ENCODE results near the gene UBL4A. TPM values are rescaled to one million over a fixed set of nuclear protein-coding genes. Genes with fewer than 3 reads are reported as not detected.

The UBL4A gene
- total and polyA plus RNA-seq, 2 of the 13 experiments (the other 11 are each of a cell fraction or from before 2014, with no cell fraction given): 16.8 to 25.5 TPM

- TF ChIP-seq, protein P1, sequence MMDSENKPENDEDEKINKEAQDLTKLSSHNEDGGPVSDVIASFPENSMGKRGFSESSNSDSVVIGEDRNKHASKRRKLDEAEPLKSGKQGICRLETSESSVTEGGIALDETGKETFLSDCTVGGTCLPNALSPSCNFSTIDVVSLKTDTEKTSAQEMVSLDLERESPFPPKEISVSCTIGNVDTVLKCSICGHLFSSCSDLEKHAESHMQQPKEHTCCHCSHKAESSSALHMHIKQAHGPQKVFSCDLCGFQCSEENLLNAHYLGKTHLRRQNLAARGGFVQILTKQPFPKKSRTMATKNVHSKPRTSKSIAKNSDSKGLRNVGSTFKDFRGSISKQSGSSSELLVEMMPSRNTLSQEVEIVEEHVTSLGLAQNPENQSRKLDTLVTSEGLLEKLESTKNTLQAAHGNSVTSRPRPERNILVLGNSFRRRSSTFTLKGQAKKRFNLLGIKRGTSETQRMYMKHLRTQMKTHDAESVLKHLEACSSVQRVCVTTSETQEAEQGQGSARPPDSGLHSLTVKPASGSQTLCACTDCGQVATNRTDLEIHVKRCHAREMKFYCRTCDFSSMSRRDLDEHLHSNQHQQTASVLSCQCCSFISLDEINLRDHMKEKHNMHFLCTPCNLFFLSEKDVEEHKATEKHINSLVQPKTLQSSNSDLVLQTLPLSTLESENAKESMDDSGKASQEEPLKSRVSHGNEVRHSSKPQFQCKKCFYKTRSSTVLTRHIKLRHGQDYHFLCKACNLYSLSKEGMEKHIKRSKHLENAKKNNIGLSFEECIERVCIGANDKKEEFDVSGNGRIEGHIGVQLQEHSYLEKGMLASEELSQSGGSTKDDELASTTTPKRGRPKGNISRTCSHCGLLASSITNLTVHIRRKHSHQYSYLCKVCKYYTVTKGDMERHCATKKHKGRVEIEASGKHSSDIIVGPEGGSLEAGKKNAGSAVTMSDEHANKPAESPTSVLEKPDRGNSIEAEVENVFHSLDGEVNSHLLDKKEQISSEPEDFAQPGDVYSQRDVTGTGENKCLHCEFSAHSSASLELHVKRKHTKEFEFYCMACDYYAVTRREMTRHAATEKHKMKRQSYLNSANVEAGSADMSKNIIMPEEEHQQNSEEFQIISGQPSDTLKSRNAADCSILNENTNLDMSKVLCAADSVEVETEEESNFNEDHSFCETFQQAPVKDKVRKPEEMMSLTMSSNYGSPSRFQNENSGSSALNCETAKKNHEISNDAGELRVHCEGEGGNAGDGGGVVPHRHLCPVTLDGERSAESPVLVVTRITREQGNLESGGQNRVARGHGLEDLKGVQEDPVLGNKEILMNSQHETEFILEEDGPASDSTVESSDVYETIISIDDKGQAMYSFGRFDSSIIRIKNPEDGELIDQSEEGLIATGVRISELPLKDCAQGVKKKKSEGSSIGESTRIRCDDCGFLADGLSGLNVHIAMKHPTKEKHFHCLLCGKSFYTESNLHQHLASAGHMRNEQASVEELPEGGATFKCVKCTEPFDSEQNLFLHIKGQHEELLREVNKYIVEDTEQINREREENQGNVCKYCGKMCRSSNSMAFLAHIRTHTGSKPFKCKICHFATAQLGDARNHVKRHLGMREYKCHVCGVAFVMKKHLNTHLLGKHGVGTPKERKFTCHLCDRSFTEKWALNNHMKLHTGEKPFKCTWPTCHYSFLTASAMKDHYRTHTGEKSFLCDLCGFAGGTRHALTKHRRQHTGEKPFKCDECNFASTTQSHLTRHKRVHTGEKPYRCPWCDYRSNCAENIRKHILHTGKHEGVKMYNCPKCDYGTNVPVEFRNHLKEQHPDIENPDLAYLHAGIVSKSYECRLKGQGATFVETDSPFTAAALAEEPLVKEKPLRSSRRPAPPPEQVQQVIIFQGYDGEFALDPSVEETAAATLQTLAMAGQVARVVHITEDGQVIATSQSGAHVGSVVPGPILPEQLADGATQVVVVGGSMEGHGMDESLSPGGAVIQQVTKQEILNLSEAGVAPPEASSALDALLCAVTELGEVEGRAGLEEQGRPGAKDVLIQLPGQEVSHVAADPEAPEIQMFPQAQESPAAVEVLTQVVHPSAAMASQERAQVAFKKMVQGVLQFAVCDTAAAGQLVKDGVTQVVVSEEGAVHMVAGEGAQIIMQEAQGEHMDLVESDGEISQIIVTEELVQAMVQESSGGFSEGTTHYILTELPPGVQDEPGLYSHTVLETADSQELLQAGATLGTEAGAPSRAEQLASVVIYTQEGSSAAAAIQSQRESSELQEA (CRISPR knock-in tag; IDR thresholded peaks at IDR 0.05; ENCODE audit: not compliant biosample characterization): no peak
- TF ChIP-seq, protein P2, sequence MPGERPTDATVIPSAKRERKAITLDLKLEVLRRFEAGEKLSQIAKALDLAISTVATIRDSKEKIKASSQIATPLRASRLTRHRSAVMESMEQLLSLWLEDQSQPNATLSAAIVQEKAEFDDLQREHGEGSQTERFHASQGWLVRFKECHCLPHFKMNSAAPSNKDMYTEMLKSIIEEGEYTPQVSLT (CRISPR knock-in tag; IDR thresholded peaks at IDR 0.05; ENCODE audit: borderline replicate concordance, low read depth): no peak
- no peak for TF ChIP-seq ZNF143 (CRISPR knock-in tag; IDR thresholded peaks at IDR 0.05)
- no peak for TF ChIP-seq ZMAT3 (CRISPR knock-in tag; conservative IDR thresholded peaks at IDR 0.05)
- peak; percentile 7 for TF ChIP-seq AGO1 (IDR thresholded peaks at IDR 0.05; ENCODE audit: low read depth, low read length, poor library complexity, severe bottlenecking)
- TF ChIP-seq, protein P3, sequence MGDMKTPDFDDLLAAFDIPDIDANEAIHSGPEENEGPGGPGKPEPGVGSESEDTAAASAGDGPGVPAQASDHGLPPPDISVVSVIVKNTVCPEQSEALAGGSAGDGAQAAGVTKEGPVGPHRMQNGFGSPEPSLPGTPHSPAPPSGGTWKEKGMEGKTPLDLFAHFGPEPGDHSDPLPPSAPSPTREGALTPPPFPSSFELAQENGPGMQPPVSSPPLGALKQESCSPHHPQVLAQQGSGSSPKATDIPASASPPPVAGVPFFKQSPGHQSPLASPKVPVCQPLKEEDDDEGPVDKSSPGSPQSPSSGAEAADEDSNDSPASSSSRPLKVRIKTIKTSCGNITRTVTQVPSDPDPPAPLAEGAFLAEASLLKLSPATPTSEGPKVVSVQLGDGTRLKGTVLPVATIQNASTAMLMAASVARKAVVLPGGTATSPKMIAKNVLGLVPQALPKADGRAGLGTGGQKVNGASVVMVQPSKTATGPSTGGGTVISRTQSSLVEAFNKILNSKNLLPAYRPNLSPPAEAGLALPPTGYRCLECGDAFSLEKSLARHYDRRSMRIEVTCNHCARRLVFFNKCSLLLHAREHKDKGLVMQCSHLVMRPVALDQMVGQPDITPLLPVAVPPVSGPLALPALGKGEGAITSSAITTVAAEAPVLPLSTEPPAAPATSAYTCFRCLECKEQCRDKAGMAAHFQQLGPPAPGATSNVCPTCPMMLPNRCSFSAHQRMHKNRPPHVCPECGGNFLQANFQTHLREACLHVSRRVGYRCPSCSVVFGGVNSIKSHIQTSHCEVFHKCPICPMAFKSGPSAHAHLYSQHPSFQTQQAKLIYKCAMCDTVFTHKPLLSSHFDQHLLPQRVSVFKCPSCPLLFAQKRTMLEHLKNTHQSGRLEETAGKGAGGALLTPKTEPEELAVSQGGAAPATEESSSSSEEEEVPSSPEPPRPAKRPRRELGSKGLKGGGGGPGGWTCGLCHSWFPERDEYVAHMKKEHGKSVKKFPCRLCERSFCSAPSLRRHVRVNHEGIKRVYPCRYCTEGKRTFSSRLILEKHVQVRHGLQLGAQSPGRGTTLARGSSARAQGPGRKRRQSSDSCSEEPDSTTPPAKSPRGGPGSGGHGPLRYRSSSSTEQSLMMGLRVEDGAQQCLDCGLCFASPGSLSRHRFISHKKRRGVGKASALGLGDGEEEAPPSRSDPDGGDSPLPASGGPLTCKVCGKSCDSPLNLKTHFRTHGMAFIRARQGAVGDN (CRISPR knock-in tag; IDR thresholded peaks at IDR 0.05): no peak
- no peak for TF ChIP-seq ZNF335 (CRISPR knock-in tag; IDR thresholded peaks at IDR 0.05)
- no peak for TF ChIP-seq ZNF598 (CRISPR knock-in tag; IDR thresholded peaks at IDR 0.05; ENCODE audit: borderline replicate concordance)
- TF ChIP-seq ZBTB21 (CRISPR knock-in tag; IDR thresholded peaks at IDR 0.05): no peak
- TF ChIP-seq ZNF225 (CRISPR knock-in tag; IDR thresholded peaks at IDR 0.05): no peak
- TF ChIP-seq, protein P4, sequence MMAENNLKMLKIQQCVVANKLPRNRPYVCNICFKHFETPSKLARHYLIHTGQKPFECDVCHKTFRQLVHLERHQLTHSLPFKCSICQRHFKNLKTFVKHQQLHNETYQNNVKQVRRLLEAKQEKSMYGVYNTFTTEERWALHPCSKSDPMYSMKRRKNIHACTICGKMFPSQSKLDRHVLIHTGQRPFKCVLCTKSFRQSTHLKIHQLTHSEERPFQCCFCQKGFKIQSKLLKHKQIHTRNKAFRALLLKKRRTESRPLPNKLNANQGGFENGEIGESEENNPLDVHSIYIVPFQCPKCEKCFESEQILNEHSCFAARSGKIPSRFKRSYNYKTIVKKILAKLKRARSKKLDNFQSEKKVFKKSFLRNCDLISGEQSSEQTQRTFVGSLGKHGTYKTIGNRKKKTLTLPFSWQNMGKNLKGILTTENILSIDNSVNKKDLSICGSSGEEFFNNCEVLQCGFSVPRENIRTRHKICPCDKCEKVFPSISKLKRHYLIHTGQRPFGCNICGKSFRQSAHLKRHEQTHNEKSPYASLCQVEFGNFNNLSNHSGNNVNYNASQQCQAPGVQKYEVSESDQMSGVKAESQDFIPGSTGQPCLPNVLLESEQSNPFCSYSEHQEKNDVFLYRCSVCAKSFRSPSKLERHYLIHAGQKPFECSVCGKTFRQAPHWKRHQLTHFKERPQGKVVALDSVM (CRISPR knock-in tag; IDR thresholded peaks at IDR 0.05): no peak
- TF ChIP-seq AGO2 (optimal IDR thresholded peaks at IDR 0.05; ENCODE audit: low read depth, low read length): peak; percentile 55
These were observed 49.9 kb downstream of the UBL4A start (continued) for GRCh38 chrX:154436374-154436982.
